ENCODE measurements around the gene SLC35E1. TPM values are rescaled to one million over a fixed set of nuclear protein-coding genes. Genes with fewer than 3 reads are reported as not detected.
"Not testable (repeated sequence)": the region's sequence is repeated elsewhere in the genome, so short reads cannot be mapped to it uniquely, and the experiment has no call there.

Gene SLC35E1
- total RNA-seq, 1 donor from 2014 or later = 48.7 TPM

DNA sequence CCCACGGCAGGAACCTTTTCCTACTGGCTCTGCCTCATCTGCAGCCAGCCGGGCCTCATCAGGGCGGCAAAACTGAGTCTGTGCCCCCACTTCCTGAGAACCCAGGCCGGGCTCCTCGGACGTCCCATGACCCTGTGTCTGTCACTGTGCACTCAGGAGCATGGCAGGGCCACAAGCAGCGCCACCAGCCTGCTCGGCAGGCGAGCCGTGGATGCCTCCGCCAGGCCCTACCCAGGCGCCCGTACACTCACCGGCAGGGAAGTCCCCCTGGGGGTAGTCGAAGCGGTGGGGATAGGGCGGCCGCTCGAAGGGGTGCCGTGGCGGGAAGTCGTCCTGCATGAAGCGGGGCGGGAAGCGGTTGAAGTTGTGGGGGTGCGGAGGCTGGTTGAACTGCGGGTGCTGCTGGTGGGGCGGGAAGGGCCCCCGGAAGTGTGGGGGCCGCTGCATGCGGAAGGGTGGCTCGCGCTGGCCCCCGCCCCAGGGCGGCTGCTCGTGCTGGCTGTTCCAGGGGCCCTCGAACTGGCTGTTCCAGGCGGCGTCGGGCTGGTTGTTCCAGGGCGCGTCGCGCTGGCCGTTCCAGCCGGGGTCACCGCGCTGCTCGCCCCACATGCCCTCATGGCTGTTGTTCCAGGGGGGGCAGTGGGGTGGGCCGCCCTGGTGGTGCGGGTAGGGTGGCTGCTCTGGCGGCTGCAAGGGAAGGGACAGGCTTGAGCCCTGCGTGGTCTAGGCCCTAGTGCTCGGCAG lies 47.1 kb downstream of the SLC35E1 start:
- DNase-seq (ENCODE audit: low spot score) = no peak

DNA sequence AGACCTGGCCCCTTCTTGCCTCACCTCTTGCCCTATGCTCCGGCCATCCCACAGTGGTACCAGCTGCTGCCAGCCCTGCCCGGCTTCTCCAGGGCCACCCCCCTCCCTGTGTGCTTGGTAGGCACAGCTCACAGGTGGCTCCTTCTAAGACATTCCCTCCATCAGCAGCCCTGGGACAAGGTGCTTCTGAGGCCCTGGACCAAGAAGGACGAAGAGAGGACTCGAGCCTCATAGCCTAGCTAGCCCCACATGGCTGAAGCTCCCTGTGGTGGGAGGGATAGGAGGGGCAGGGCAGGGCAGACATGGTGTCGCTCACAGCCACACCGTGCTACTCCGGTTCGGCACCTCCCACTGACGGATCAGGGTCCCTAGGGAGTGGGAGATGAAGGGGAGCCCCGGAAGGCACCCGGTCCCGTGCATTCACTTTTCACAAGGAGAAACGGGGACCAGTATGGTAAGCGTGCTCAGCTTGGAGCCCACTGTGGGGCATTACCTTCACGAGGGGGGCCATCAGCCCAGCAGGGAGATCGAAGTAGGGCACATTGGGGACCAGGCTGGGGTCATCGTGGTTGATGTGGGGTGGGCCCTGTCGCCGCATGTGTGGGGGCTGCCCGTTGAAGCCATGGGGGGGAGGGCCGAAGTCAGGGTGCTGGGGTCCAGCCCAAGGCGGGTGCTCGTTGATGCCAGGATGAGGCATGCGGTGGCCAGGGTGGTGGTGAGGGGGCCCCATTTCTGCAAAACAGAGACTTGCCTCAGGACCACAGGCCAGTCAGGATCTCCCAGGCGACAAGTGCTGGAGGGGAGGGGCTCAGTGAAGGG lies 49.4 kb downstream of the SLC35E1 start:
- no peak for DNase-seq (ENCODE audit: low spot score)

- DNase-seq (ENCODE audit: low spot score) = no peak
Observed at GRCh38 chr19:16521715-16522289, 50.4 kb downstream of the SLC35E1 start.

- DNase-seq (ENCODE audit: low spot score) = no peak
Observed at GRCh38 chr19:16520986-16521624, 51.1 kb downstream of the SLC35E1 start.

DNA sequence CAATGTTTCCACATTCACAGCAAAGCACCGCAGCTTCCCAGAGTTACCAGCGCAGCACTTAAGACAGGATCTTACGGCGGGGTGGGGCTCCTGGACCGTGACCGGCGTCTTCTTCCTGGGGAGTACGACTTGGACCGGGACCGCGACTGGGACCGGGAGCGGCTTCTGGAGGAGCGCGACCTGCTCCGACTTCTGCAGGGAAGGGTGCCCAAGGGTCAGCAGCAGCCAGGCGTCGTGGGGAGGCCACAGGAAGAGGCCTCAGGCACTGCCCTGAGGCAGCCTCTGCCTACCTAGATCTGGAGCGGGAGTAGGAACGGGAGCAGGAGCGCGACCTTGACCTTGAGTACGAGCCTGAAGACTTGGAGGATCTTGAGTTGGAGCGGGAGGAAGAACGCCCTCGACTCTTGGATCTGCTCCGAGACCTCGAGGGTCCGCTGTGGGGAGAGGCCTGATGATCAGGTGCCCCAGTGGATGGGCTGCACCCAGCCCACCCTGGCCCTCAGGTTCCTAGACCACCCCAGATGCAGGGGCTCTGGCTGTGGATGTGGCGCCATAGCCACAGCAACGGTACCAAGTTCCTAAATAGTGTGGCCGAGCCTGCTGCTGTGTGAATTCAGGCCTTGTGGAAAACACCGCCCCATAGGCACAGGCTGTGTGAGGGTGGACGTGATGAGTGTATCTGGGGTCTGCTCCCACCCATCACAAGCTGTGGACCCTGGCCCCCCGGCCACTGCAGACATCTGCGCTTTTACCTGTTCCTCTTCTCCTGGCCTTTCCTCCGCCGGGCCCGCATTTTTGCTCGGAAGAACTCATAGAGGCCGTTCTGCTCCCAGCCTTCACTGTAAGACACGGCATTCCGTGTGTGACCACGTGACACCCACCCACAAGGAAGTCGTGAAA lies 51.9 kb downstream of the SLC35E1 start:
- no peak for DNase-seq (ENCODE audit: low spot score)

GRCh38 chr19:16519230-16519687 lies 53.0 kb downstream of the SLC35E1 start:
- DNase-seq (ENCODE audit: low spot score) = no peak

GRCh38 chr19:16518483-16519229 lies 53.6 kb downstream of the SLC35E1 start:
- DNase-seq (ENCODE audit: low spot score) = no peak

- DNase-seq (ENCODE audit: low spot score) = no peak
Observed at GRCh38 chr19:16518061-16518460, 54.2 kb downstream of the SLC35E1 start.

DNA sequence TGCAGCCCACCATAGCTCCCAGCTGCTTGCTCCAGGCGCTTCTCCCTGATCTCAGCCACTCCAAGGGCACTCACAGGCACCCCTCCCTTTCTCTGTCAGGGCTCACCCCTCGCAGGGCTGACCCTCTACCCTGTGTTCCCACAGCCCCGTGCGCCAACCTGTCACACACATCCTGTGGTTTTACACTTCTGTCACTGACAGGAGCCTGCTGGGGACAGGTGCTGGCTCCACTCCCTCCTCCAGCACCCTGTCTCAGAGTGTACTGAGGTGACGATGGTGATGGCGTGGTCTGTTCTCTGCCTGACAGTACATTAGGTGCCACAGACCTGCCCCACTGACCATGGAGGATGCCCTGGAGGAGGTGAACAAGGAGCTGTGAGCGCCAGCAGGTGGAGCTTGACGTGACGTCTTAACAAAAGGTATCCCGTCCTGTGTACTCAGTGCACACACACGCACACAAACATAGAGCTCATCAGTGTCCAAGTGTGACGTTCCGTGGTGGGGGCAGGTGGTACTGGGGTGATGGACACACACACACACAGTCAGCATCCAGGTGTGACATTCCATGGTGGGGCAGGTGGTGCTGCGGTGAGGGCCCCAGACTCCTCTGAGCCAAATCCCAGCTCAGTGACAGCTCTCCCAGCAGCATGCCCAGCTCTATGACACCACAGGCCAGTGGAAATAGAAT lies 55.1 kb downstream of the SLC35E1 start:
- DNase-seq (ENCODE audit: low spot score) = no peak

- no peak for DNase-seq (ENCODE audit: low spot score)
Observed at GRCh38 chr19:16516381-16516780, 55.8 kb downstream of the SLC35E1 start.

DNA sequence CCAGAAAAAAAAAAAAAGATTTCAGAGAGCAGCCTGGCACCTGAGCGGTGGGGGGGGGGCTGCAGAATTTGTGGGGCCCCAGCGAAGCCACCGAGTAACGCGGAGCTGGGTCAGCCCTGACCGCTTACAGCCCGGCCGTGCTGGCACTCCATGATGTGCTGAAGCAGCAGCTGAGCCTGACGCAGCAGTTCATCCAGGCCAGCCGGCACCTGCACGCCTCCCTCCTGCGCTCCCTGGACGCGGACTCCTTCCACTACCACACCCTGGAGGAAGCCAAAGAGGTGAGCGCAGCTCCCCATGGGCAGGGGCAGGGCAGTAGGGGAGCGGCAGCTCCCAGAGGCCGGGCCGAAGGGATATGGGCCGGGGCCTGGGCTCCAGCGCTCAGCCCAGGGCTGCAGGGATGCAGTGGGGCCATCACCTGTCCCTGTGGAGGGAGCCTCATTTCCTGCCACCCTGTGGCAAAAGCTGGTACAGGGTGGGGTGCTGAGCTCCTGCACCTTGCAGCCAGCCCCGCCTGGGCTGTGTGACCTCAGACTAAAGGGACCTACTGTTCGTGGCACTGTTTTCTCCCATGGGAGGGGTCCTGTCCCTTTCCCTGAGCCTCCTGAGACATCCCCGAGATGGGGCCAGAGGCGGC lies 57.7 kb downstream of the SLC35E1 start:
- no peak for DNase-seq (ENCODE audit: low spot score)

DNA sequence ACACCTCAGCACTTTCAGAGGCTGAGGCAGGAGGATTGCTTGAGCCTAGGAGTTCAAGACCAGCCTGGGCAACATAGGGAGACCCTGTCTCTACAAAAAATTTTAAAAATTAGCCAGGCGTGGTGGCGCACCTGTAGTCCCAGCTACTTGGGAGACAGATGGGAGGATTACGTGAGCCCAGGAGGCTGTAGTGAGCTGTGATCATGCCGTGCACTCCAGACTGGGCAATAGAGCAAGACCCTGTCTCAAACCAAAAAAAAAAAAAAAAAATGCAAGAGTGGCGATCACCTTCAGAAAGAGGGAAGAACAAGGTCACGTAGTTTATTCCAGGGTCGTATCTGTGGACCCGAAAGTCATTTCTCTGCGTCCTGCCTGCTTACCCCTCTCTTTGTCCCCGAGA lies 59.6 kb downstream of the SLC35E1 start:
- DNase-seq (ENCODE audit: low spot score) = not testable (repeated sequence)

DNA sequence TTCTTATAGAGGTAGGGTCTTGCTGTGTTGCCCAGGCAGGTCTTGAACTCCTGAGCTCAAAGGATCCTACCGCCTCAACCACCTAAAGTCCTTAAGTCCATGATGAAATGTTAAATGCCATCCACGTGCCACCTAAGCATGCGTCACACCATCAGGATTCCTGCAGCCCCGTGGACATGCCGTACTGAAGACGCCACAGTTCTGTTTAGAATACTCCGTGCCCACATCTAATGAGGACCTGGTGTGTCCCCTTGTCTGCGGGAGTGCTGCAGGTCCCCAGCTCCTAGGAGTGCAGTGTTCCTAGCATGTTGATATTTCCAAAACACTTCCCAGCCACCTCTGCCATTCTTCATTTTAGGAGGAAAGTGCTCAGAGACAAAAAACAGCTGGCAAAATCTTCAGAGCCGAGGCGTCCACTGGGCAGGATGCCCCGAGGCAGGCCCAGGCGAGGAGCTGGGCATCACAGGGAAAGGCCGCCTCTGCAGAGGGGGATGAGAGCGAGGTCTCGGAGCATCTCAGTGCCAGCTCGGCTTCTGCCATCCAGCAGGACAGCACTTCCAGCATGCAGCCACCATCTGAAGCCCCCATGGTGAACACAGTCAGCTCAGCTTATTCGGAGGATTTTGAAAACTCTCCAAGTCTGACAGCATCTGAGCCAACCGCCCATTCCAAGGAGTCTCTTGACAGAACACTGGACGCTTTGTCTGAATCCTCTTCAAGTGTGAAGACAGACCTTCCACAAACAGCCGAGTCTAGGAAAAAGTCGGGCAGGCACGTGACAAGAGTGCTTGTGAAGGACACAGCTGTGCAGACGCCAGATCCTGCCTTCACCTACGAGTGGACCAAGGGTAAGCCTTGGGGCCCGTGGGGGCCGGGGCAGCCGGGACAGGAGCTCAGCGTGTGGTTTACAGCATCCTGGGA lies 62.8 kb downstream of the SLC35E1 start:
- DNase-seq (ENCODE audit: low spot score) = no peak

DNA sequence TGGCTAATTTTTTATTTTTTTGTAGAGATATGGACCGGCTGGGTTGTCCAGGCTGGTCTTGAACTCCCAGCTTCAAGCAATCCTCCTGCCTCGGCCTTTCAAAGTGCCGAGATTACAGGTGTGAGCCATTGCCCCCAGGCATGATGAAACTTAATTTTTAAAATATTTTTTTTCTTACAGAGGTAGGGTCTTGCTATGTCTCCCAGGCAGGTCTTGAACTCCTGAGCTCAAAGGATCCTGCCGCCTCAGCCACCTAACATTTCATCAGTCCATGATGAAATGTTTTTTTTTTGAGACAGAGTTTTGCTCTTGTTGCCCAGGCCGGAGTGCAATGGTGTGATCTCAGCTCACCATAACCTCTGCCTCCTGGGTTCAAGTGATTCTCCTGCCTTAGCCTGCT lies 63.7 kb downstream of the SLC35E1 start:
- no peak for DNase-seq (ENCODE audit: low spot score)

GRCh38 chr19:16506961-16507360 lies 65.3 kb downstream of the SLC35E1 start:
- DNase-seq (ENCODE audit: low spot score) = no peak

DNA sequence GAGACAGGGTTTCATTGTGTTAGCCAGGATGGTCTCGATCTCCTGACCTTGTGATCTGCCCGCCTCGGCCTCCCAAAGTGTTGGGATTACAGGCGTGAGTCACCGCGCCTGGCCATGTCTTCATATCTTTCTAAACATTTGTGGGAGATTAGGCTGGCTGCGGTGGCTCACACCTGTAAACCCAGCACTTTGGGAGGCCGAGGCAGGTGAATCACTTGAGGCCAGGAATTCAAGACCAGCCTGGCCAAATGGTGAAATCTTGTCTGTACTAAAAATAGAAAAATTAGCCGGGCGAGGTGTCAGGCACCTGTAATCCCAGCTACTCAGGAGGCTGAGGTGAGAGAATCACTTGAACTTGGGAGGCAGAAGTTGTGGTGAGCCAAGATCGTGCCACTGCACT lies 66.1 kb downstream of the SLC35E1 start:
- not testable (repeated sequence) for DNase-seq (ENCODE audit: low spot score)

DNA sequence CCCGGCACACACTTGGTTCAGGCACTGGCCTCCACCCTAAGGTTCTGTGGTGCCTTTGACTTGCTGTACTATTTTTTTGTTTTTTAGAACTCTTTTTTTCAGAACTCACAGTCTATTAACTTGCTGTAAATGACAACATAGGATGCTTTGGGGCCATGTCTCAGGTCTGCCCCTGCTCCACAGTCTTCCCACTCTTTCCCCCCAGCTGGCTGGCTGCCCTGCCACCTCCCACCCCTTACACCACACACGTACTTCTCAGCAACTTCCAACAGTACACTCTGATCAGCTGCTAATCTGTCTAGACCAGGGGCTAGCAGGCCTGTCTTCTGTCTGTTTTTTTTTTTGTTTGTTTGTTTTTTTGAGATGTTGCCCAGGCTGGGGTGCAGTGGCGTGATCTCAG lies 67.9 kb downstream of the SLC35E1 start:
- no peak for DNase-seq (ENCODE audit: low spot score)

All from mesenteric fat pad (tissue), 1 donor.